HG03439 (cell line): Measurements from ENCODE around the gene ZNF488.

Source experiments
- ATAC-seq: cut with Tn5 transposase; IDR thresholded peaks from one replicate; pipeline ENCODE4 v1.9.1; 2021; ENCODE audit warnings: mild to moderate bottlenecking, moderate library complexity; ENCODE audit not compliant: unreplicated experiment

Gene ZNF488

DNA sequence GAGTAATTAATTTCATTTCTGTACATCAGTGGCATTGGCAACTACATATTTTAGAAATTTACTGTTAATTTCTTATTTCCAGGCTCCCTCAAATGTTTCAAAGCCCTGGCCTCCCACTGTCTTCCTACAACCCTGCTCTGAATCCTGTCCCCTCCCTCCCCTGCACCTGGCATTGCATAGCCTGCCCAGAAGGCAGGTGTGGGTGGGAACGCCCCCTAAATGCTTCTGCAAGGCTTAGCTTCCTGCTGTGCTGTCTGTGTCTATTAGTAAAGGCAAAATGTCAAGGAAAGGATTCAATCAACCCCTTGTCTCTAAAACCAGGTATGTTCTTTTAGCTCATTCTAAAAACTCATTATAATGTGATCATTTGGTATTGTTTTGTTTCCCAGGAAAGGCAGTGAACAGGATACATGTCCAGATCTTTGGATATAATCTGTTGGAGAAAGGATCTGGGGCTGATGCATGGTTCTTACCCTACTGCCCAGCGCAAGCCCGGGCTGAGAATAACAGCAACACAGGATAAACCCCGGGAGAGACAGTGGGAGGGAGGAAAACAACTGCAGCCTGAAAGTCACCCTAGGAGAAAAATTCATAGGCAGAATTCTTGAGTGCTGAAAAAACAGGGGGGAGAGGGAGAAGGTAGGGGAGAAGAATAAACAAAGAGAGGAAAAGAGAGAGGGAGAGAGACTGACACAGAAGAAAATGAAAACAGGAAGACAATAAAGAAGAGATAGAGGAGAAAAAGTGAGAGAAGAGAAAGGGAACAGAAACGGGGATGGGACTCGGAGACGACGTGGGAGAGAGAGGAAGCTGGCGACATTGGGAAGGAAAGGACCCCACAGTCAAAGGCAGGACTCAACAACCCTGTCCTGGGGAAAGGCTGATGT, 589 bp downstream of the ZNF488 start:
- ATAC-seq, result no peak

DNA sequence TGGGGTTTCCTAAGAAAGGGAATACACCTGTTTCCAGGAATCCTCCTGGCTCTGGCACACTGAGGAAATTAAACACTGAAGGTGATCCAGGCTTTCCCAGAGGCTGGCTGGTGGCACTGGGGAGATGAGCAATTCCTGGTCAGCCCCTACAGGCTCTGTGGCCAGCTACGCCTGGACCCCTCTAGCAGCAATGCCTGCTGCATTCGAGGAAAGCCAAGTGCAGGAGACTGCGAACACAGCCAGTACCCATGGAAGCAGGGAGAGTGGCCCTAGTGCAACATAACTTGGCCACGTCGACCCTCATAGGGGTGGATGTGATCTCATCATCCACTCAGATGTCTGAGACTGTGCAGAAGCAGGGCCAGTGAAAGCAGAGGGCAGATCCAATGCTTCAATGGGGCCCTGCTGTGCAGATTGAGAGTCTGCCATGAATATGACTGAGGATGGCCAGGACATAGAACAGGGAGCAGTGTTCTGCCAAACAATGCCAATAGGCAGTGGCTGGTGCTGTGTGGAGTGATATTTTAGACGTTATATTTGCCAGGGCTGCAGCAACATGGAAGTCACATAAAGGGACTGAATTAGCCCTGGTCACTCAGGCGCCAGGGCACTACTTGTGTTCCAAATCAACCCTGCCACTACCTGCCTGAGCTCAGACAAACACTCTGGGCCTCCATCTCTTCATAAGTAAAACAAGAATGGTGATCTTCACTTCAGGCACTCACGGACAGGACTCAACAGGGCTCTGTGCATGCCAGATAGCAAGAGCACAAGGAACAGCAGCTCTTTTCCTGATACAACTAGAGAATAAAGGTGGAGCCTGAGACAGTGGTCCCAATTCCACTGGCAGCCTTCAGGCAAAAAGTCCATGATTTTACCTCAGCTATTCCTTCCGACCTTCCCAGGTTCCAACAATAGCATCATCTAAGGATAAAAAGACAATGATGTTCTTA, 2.4 kb downstream of the ZNF488 start:
- no peak for ATAC-seq

DNA sequence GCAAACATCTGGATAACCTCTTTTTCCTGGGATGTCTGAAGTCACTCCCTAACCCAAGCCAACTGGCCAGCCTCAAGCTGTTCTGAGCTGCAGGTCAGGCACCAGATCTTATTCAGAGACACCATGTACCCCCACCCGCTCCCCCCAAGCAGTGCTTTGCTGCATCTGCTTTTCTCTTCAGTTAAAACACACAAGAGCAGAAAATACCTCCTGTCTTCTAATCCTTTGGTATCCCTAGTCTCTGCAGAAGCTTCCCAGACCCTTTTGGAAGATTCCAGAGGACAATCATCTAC, 3.0 kb downstream of the ZNF488 start:
- no peak for ATAC-seq

DNA sequence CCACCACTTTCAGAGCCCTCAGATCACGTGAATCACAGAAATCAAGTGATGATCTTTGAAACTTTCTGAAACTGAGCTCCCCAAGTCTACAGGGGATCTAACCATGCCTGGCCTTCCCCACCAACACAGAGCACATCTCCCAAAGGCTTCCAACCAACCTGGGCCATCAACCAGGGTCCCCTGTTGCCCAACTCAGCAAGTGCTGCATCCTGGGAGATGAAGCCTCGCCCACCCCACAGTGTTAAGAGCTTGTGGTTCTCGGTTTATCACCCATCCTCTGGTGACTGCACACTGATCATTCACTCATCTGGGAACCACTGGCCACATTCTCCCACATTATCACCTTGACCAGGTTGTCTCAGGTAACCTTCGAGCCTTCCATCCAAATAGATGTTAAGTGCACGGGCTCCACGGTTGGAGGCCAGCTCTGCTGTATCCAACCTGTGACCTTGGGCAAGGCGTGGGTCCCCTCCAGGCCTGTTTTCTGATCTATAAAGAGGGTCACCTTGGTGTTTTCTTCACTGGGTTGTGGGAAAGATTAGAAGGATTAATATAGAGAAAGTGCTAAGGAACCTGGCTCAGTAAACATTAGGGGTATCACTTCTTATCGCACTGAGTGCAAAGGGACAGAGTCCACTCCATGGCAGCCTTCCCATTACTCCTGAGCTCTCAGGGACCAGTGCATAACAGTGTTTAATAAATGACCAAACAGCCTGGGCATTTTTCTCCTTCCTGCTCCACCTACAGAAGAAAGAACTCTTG, 3.6 kb downstream of the ZNF488 start:
- ATAC-seq, result no peak

DNA sequence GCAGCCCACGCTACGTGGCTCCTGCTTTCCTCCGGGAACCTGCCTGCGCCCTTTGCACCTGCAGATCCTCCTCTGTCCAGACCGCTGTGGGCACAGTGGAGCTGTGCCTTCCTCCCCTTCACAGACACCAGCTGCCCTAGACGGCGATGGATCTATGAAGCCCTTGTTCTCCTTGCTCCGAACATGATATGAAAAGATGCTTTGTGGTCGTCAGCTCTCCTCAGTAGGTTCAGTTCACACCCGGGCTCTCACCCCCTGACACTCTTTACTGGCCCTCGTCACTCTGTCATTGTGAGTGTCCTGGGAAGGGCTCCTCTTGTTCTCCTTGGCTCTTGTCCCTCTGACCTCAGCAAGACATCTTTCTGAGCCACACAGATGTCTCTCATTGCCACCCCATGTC, 4.2 kb downstream of the ZNF488 start:
- no peak for ATAC-seq

DNA sequence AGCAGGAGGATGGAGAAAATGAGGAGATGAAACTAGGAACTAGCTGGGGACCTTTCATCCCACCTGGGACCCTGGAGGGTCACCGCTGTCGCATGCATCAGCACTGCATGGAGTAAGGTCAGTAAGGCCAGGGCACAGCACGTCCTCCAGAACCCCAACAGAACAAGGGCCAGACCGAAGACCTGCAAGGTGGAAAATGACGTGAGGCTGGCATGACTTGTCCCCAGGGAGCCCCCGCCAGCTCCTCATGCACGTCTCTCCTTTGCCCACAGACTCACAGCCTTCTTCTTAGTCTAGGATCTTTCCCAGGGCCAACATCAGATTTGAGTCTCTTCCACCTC, 4.7 kb downstream of the ZNF488 start:
- no peak for ATAC-seq

DNA sequence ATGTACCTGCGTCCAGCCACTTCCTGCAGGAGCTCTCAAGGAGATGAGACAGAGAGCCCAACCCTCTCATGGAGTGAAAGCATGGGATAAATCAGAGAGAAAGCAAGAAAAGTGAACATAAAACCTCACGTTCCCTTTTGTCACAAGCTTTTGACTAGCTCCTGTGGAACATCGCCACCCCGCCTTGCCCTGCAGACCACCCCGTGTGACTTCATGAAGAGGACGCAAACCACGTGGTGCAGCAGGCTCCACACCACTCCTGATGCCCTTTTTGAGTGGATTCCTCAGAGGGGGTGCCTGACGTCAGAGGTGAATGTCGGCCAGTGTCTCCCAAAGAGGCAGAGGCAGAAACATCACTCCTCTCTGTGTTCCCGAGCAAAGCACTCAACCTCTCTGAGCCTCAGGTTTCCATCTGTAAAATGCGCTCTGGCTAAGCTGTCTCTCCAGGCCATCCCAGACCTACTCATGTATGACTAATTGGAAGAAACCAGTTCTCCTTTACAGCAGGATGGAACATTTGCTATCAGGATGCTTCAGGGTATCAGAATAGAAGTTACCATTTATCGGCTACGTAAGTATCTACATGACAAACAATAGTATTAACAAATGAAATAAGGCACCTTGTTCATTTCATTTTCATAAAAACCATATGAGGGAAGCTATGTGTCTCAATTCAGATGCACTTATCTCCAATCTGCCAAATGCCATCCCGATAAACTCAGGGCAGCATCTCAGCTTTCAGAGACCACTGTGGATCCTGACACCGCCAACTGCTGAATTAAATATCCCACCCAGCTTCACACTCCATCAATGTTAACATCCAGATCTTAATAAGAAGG, 5.3 kb downstream of the ZNF488 start:
- no peak for ATAC-seq

DNA sequence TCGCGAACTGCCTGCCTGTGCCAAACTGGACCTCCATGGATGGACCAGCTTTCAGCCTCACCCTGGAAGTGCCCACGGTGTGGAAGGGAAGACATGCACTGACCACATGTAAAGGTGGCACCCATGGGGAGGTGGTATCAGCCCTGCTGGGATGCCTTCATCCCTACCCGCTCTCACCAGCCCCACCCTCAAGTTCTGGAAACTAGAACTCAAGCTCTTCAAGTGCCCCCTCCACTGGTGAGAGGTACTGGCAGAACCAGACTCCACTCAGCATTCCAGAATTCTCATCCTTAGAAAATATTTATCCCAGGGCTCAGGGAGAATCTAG, 5.9 kb downstream of the ZNF488 start:
- ATAC-seq, result no peak

DNA sequence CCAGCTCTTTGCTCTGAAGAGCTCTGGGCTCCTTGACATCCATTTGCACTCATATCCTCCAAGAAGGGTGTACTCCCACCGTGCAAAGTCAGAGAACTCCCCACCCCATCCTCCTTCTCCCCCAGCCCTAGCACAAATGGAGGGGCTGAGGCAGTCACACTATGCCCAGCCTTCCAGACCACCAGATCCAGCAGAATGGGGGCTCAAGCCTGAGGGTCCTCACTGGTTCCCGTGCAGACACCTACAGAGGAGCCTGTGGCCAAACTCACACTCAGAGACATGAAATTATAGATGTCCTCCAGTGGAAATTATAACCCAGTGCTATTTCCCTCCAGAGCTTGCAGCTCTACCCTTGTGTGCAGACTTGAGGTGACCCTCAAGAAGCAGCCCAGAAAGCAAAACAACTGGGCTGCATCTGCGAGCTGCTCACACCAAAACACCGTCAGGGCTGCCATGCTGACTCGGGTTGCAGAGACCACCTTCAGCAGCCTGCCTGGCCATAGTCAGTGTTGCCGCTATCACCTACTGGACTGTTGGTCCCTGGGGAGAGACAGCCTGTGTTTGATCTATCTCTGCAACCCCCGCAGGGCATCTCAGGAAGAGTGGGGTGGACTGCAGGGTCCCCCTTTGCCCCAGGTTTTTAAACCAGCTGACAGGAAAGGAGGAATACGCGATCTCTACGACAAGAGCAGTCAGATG, 7.4 kb downstream of the ZNF488 start:
- ATAC-seq, result no peak

DNA sequence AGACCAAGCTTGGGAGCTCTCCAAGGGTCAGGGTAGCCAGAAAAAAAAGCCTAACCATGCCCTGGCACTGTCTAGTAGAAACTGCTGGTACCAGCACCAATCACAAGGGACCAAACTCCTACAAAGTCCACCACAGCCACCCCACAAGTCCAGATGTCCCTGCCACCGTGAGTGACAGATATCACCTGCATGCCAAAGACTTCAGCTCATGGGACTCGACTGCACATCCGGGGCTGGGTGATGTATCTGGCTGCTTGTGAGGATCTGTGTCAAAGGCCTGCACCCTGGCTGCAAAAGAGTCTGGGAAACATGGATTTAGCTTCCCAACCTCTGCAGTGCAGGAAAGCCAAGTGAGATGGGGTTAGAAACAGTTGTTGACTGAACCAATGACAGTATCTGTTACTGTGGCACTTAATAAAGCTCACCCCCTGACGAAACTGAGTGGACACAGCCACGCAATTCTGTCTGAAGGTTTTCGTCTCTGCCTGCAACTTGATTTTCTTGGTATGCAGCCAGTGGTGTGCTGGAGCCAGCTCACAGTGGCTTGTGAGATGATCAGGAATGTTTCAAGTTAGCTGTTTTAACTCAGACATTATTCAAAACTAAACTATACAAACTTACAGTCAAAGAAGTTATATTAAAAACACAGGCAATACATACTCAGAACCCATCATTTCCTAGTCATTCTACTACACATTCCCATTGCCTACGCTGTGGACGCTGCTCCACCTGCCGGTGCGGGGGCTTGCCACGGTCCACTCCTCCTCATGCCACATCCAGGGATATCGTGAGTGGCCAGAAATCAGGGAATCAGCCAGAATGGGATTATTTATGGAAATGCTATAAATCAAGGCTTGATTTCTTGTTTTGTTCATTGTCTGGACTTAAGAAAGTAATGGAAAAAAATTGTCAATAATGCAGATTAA, 9.2 kb downstream of the ZNF488 start:
- no peak for ATAC-seq

DNA sequence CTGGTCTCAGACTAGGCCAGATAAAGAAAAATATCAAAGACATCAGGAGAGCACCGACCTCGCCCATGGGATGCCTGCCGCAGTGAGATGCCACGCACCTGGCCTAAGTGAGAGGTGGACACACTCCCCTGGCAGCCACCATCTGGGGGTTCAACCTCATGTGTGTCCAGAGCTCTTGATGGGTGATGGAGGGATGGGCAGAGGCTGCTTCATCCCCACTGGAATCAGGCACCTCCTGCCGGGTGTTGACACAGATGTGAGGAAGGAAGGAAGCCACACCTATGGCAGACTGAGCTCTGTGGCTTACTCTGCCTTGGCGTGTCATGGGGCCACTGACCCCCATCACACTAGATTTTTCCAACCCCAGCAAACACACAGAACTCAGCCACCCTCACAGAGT, 11.4 kb downstream of the ZNF488 start:
- no peak for ATAC-seq

DNA sequence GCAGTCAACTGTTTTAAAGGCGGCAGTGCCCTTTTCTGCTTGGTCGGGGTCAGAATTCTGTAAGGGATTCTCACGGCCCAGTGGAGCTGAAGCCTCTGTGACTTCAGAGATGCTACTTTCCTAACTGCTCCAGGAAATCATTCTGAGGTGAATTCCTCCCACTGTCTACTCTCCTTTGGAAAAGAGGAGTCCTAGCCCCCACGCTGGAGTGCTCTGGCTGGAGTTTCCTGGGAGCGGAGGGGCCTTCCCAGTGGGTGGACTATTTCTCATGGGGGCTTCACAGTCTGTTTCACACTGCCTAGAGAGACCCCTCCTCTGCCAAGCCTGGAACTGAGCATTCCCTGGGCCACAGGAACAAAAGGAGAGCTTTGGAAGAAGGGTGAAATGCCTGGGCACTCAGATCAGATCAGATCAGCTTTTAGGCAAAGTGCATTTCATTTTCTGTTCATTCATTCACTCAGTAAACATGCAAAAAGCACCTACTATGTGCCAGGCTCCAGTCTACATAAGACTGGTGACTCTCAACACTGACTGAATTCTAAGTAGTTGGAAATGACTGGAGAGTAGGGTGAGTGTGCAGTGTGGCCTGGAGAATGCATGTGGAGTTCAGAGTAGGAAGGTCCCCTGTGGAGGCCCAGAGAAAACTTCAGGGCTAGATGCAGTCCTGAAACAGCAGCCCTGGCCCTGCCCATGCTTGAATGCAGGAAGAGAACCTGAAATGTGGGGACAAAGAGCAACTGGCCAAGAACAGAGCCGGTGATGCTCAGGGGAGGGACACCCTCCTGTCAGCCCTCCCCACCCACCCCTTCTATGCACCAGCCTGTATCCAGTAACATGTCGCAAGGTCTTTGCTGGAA, 12.2 kb downstream of the ZNF488 start:
- ATAC-seq, result no peak

DNA sequence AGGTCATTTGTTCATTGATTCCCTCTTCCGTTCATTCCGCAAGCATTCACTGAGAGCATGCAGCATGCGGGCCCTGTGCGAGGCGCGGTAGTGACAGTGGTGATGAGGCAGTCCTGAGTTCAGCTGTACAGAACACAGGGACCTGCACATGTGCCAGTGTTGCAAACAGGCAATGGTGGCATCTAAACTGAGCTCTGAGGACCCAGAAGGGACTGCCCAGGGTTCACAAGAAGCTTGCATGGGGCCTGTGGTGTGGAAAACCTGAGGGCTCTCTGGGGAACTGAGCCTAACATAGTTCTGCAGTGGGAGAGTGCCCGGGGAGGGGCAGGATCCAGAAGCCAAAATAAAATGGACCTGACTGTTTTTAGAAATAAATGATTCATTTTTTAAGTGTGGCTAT, 13.2 kb downstream of the ZNF488 start:
- ATAC-seq, result no peak

DNA sequence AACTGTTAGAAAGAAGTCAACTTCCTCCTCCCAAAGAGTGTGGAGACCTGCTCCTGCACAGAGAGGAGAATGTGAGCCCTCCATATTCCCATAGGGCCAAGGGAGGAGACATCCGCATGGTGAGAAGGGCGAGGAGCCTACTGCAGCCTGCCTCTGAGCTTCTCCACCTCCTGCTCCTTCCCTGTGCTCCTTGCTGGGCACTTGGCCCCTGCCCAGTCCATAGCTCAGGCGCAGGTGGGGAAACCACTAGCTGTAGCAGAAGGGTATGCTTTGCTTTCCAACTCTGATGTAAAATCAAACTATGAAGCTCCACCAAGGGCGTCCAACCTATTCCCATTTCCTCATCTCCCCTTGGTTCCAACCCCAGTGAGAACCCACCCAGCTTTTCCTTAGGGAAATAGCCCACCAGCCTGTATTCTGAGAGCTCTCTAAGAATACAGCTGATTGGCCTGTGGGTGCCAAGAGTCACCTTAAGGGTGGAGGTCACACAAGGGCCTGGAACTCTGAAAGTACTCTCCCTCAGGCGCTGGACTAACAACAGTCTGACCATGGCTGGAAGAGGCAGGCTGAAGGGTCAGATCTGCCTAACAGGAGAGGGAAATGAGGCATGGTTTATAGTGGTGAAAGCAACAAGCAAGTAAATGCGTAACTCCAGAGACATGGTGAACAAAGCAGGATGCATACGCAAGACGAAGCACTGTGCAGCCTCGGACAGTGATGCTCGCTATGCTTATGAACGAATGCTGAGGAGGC, 13.9 kb downstream of the ZNF488 start:
- no peak for ATAC-seq

DNA sequence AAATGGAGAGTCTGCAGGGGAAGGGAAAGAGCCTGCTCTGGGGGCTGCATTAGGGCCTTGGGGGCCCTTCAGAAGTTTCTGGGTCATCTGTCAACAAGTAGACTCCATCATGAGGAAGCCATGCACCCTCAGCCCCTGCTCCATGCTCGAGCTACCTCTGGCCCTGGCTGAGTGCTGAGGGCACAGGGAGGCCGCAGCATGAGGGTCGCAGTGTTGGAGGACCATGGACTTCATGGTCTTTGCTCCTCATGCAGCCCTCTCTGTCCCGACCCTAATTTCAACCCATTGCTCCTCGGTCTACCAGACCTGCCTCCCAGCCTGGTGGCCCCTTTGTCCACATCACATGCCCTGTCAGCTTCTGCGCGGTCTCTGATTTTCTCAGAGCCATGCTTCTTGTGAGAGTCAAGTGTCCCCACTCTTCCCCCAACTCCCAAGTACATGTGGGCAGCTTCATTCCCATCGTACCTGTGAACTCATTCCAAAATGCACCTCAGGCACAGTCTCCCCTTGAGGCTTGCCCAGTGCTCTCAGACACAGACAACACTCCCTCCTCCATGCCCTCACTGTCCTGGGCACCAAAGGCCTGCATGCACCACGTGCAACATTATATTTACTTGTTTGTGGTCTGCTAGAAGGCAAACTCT, 14.7 kb downstream of the ZNF488 start:
- no peak for ATAC-seq

DNA sequence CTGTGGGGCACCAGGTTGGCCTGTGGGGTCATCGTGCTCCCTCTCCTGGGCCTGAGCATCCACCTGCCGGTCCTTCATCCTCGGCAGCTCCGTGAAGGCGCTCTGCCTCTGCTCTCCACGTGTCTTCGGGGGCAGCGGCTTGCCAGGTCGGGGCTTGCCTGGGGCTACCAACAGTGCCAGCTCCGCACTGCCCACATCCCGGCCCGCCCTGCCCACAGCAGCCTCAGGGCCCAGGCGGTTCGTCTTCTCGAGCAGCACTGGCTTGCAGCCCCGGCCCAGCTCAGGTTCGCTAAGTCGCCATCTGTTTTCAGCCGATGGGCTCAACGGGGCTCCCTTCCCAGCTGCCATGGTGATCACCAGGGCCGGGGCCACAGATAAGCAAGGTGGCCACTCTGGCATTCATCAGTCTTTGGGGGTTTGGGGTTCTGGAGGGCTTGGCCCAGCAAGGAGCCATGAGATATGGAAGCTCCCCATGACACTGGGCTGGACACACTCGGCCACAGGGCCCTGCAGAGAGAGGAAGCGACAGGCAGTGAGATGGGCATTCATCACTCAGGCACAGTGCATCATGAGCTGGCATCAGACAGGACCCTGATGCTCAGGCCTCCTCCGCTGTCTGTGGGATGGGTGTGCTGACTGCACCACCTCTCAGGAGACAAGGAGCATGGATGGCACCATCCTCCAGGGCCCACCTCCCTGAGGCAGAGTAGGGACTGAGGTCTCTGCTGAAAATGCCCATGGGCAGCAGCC, 15.5 kb downstream of the ZNF488 start:
- no peak for ATAC-seq
